Liver (tissue), 9 donors: ENCODE measurements around the gene CRYL1. TPM values are rescaled to one million over a fixed set of nuclear protein-coding genes. Genes with fewer than 3 reads are reported as not detected.

Experiments used
- DNase-seq: peaks from one replicate; pipeline ENCODE4 v3.0.0-alpha.2; 2017; ENCODE audit warnings: low spot score
- H3K27ac ChIP-seq, 2 donors: one replicate each; pipeline ENCODE4 v1.7.0; 2013; ENCODE audit warnings: inconsistent platforms in 2 of 2, low read length in 2 of 2, control low read depth in 1 of 2, low read depth in 1 of 2, mild to moderate bottlenecking in 1 of 2
- H3K27me3 ChIP-seq, 4 donors: one replicate each; pipeline versions ENCODE4 v1.6.1 to v1.7.0; 2013; ENCODE audit warnings: low read length in 3 of 4, inconsistent platforms in 1 of 4, mild to moderate bottlenecking in 1 of 4, moderate library complexity in 1 of 4; ENCODE audit not compliant: control insufficient read depth in 4 of 4, insufficient read depth in 4 of 4
- H3K36me3 ChIP-seq, 4 donors: one replicate each; pipeline versions ENCODE4 v1.6.1 to v1.7.0; 2013; ENCODE audit warnings: low read length in 3 of 4, mild to moderate bottlenecking in 3 of 4, low read depth in 1 of 4, moderate library complexity in 1 of 4; ENCODE audit not compliant: control insufficient read depth in 4 of 4, insufficient read depth in 3 of 4
- H3K4me1 ChIP-seq, 4 donors: one replicate each; pipeline versions ENCODE4 v1.6.1 to v1.7.0; 2013; ENCODE audit warnings: low read length in 3 of 4, mild to moderate bottlenecking in 3 of 4, moderate library complexity in 1 of 4; ENCODE audit not compliant: control insufficient read depth in 4 of 4, insufficient read depth in 4 of 4
- H3K4me3 ChIP-seq, 3 donors: one replicate each; pipeline versions ENCODE4 v1.6.1 to v1.7.0; 2013; ENCODE audit warnings: low read length in 3 of 3, control low read depth in 1 of 3, low read depth in 1 of 3, mild to moderate bottlenecking in 1 of 3
- H3K9ac ChIP-seq, 2 donors: one replicate each; pipeline ENCODE4 v1.7.0; 2013; ENCODE audit warnings: low read length in 2 of 2, mild to moderate bottlenecking in 2 of 2, moderate library complexity in 2 of 2, control low read depth in 1 of 2, low read depth in 1 of 2
- H3K9me3 ChIP-seq, 4 donors: one replicate each; pipeline versions ENCODE4 v1.6.1 to v1.7.0; 2013; ENCODE audit warnings: low read length in 3 of 4; ENCODE audit not compliant: control insufficient read depth in 4 of 4
- EGR1 ChIP-seq, 2 donors: IDR thresholded peaks; 2 replicates each; pipeline ENCODE4 v1.6.1; 2016 to 2018; ENCODE audit warnings: antibody characterized with exemption in 2 of 2, low read depth in 2 of 2
- FOXA1 ChIP-seq: IDR thresholded peaks from 2 replicates; pipeline ENCODE4 v1.6.1; 2016; ENCODE audit warnings: antibody characterized with exemption
- FOXA2 ChIP-seq: IDR thresholded peaks from 2 replicates; pipeline ENCODE4 v1.6.1; 2016; ENCODE audit warnings: antibody characterized with exemption
- GABPA ChIP-seq, 2 donors: IDR thresholded peaks in 1 of 2; conservative IDR thresholded peaks in 1 of 2; 2 replicates each; pipeline ENCODE4 v1.6.1; 2016; ENCODE audit warnings: antibody characterized with exemption in 2 of 2, mild to moderate bottlenecking in 1 of 2, moderate library complexity in 1 of 2
- HNF4A ChIP-seq, 2 donors: conservative IDR thresholded peaks; 2 replicates each; pipeline ENCODE4 v1.6.1; 2016; ENCODE audit warnings: antibody characterized with exemption in 2 of 2, mild to moderate bottlenecking in 2 of 2
- HNF4G ChIP-seq: IDR thresholded peaks from 2 replicates; pipeline ENCODE4 v1.6.1; 2016; ENCODE audit warnings: antibody characterized with exemption
- JUND ChIP-seq, 2 donors: IDR thresholded peaks; 2 replicates each; pipeline ENCODE4 v1.6.1; 2016; ENCODE audit warnings: antibody characterized with exemption in 2 of 2
- NR2F2 ChIP-seq: IDR thresholded peaks from 2 replicates; pipeline ENCODE4 v1.6.1; 2016; ENCODE audit warnings: antibody characterized with exemption
- RAD21 ChIP-seq, 2 donors: IDR thresholded peaks; 2 replicates each; pipeline ENCODE4 v1.6.1; 2016; ENCODE audit warnings: antibody characterized with exemption in 2 of 2, mild to moderate bottlenecking in 2 of 2
- SP1 ChIP-seq: IDR thresholded peaks from 2 replicates; pipeline ENCODE4 v1.6.1; 2018; ENCODE audit warnings: antibody characterized with exemption, mild to moderate bottlenecking
- TAF1 ChIP-seq: conservative IDR thresholded peaks from 2 replicates; pipeline ENCODE4 v1.6.1; 2016; ENCODE audit warnings: antibody characterized with exemption, mild to moderate bottlenecking
- YY1 ChIP-seq: IDR thresholded peaks from 2 replicates; pipeline ENCODE4 v1.6.1; 2016; ENCODE audit warnings: antibody characterized with exemption, mild to moderate bottlenecking
- WGBS: extraction: QIAGEN DNeasy Blood & Tissue Kit; methylation state at CpG from one replicate; pipeline ENCODE4 v1.1.7; 2013; 5-methylcytosine and 5-hydroxymethylcytosine counted together
- polyA plus RNA-seq, 2 donors: library from polyadenylated mRNA; stranded (reverse) in 1 of 2; unstranded in 1 of 2; fragments of 200-250 nt in 1 of 2; fragments of >200 nt in 1 of 2; fragmentation: Nextera tagmentation in 1 of 2; extraction: Ambion mirVana in 1 of 2; gene quantifications; one replicate each; pipeline versions ENCODE4 v1.2.1 to v1.2.3, GENCODE V29; 2013 to 2015
- total RNA-seq, 2 donors: library from RNA; depleted of rRNA; stranded (reverse); fragments of >200 nt; gene quantifications; one replicate each; pipeline ENCODE4 v1.2.3, GENCODE V29; 2014
- TF ChIP-seq, protein P1 (sequence below): IDR thresholded peaks from 2 replicates; pipeline ENCODE4 v1.6.1; 2016; ENCODE audit warnings: antibody characterized with exemption
- TF ChIP-seq, protein P2 (sequence below): IDR thresholded peaks from 2 replicates; pipeline ENCODE4 v1.6.1; 2016; ENCODE audit warnings: antibody characterized with exemption
- TF ChIP-seq, protein P3 (sequence below): IDR thresholded peaks from 2 replicates; pipeline ENCODE4 v1.6.1; 2016; ENCODE audit warnings: antibody characterized with exemption
- TF ChIP-seq, protein P4 (sequence below): IDR thresholded peaks from 2 replicates; pipeline ENCODE4 v1.6.1; 2016; ENCODE audit warnings: antibody characterized with exemption, mild to moderate bottlenecking
- donor health status: healthy.
- donor health status: healthy.
- donor health status: healthy.
- donor health status: healthy.
- donor health status: healthy.

CRYL1 gene
- total and polyA plus RNA-seq, 4 donors = 87.8 to 179 (median 168) TPM

DNA sequence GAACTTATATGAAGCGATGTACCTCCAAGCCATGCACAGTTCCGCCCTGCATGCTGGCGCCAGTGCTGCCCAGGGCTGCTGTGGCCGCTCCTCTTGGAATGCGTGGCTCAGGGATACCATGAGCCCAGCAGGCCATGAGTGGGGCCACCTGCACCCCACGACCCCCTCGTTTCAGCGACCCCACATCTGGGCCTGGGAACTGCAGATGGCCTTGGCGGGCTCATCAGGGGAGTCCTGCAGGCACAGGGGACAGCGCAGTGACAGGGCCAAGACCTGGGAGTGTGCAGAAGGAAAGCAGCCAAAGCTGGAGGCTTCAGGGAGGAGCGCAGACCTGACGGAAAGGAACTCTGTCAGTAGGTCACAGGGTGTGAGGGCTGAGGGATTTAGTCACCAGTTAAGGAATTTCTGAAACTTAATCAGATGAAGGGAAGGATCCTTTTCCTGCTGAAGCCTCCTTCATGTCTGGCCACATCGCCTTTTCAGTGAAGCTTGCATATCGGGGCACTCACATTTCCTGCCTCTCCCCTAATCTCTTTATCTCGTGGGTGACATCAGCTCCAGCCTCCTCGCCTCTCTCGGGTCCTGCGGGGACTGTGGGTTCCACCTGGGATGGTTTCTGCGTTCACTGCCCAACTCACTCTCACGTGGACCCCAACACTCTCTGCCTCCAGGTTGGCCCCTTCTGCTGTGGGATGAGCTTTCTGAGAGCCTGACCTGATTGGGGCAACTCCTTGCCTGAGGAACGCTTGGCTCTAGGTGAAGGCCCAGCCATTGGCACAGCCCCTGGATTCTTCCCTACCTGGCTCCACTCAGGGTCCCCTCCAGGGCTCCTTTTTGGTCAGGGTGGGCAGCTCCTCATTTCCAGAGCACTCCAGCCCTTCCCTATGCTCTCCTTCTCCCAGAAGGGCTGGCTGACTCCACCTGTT lies 123.5 kb downstream of the CRYL1 start:
- H3K9ac ChIP-seq = no peak overlapping the region
- no peaks in the 10 kb centered on the region for H3K4me1 ChIP-seq
- no peak overlapping the region for H3K4me3 ChIP-seq
- TF ChIP-seq SP1 (no peak), RAD21 (IDR thresholded peaks at IDR 0.05) (no peak), NR2F2 (no peak), TAF1 (no peak), JUND (IDR thresholded peaks at IDR 0.05) (no peak), YY1 (no peak), FOXA1 (no peak), HNF4G (no peak), EGR1 (IDR thresholded peaks at IDR 0.05; ENCODE audit: low read depth in 2 of 2) (no peak), GABPA (IDR thresholded peaks at IDR 0.05 in 1 of 2, conservative IDR thresholded peaks at IDR 0.05 in 1 of 2) (no peak), HNF4A (conservative IDR thresholded peaks at IDR 0.05) (no peak)
- TF ChIP-seq, protein P1, sequence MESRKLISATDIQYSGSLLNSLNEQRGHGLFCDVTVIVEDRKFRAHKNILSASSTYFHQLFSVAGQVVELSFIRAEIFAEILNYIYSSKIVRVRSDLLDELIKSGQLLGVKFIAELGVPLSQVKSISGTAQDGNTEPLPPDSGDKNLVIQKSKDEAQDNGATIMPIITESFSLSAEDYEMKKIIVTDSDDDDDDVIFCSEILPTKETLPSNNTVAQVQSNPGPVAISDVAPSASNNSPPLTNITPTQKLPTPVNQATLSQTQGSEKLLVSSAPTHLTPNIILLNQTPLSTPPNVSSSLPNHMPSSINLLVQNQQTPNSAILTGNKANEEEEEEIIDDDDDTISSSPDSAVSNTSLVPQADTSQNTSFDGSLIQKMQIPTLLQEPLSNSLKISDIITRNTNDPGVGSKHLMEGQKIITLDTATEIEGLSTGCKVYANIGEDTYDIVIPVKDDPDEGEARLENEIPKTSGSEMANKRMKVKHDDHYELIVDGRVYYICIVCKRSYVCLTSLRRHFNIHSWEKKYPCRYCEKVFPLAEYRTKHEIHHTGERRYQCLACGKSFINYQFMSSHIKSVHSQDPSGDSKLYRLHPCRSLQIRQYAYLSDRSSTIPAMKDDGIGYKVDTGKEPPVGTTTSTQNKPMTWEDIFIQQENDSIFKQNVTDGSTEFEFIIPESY = no peak
- TF ChIP-seq, protein P2, sequence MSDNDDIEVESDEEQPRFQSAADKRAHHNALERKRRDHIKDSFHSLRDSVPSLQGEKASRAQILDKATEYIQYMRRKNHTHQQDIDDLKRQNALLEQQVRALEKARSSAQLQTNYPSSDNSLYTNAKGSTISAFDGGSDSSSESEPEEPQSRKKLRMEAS = no peak
- TF ChIP-seq, protein P3, sequence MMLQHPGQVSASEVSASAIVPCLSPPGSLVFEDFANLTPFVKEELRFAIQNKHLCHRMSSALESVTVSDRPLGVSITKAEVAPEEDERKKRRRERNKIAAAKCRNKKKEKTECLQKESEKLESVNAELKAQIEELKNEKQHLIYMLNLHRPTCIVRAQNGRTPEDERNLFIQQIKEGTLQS = no peak
- H3K27ac ChIP-seq = no peak overlapping the region
- H3K27me3 ChIP-seq = no peaks in the 10 kb centered on the region
- 89% methylated on average over 21 of the region's 21 CpGs for WGBS
- H3K9me3 ChIP-seq = no peaks in the 10 kb centered on the region
- DNase-seq = no peak
- H3K36me3 ChIP-seq = peaks cover 10 to 35% (median 20%) of the 10 kb centered on the region in 4 donors

DNA sequence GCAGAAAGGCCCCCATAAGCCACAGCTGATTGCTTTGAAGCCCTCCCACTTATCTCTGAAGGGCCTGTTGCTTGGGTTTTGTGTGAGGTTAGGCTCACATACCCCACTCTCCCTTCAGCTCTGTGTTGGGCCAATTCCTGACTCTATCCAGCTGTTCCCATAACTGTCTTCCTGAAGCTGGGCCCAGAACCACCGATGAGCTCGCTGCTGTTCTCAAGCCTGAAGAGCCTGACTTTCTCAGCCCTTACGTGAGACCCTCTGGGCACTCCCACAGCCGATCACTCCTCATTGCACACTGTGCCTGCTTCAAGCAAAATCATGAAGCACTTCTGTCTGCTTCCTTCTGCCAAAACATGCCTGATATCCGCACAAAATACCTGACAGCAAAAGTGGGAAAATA lies 124.1 kb downstream of the CRYL1 start:
- TF ChIP-seq GABPA (IDR thresholded peaks at IDR 0.05 in 1 of 2, conservative IDR thresholded peaks at IDR 0.05 in 1 of 2) = no peak
- Histone ChIP-seq H3K9me3 (no peaks in the 10 kb centered on the region), H3K27ac (no peak overlapping the region), H3K9ac (no peak overlapping the region), H3K36me3 (peaks cover 10 to 33% (median 18%) of the 10 kb centered on the region in 4 donors), H3K4me1 (no peaks in the 10 kb centered on the region), H3K27me3 (no peaks in the 10 kb centered on the region), H3K4me3 (no peak overlapping the region)
- DNase-seq = no peak
- WGBS = 93% methylated on average over 5 of the region's 5 CpGs

DNA sequence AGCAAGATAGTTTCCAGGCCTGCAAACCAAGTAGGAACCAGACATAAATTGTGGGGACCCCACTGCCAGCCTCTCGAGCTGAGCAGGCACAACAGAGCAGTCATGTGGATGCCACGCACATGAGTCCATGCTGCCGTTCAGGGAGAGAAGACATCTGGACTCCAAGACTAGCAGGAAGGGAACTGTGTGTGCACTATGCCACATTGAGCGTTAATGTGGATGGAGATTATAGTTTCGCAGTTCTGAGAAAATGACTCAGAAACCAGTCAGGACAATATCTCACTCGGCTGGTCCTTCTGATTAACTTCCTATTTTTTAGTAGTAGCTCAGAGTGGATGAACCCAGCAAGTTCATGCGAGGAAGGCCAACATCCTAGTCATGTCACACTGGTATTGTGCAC lies 124.9 kb downstream of the CRYL1 start:
- Histone ChIP-seq H3K9ac (no peak overlapping the region), H3K27ac (no peak overlapping the region), H3K4me3 (no peak overlapping the region), H3K27me3 (no peaks in the 10 kb centered on the region), H3K4me1 (no peaks in the 10 kb centered on the region), H3K36me3 (peaks cover 7 to 26% (median 16%) of the 10 kb centered on the region in 4 donors), H3K9me3 (no peaks in the 10 kb centered on the region)
- no peak for DNase-seq
- TF ChIP-seq, protein P3 = no peak
- TF ChIP-seq TAF1 = no peak
- TF ChIP-seq, protein P4, sequence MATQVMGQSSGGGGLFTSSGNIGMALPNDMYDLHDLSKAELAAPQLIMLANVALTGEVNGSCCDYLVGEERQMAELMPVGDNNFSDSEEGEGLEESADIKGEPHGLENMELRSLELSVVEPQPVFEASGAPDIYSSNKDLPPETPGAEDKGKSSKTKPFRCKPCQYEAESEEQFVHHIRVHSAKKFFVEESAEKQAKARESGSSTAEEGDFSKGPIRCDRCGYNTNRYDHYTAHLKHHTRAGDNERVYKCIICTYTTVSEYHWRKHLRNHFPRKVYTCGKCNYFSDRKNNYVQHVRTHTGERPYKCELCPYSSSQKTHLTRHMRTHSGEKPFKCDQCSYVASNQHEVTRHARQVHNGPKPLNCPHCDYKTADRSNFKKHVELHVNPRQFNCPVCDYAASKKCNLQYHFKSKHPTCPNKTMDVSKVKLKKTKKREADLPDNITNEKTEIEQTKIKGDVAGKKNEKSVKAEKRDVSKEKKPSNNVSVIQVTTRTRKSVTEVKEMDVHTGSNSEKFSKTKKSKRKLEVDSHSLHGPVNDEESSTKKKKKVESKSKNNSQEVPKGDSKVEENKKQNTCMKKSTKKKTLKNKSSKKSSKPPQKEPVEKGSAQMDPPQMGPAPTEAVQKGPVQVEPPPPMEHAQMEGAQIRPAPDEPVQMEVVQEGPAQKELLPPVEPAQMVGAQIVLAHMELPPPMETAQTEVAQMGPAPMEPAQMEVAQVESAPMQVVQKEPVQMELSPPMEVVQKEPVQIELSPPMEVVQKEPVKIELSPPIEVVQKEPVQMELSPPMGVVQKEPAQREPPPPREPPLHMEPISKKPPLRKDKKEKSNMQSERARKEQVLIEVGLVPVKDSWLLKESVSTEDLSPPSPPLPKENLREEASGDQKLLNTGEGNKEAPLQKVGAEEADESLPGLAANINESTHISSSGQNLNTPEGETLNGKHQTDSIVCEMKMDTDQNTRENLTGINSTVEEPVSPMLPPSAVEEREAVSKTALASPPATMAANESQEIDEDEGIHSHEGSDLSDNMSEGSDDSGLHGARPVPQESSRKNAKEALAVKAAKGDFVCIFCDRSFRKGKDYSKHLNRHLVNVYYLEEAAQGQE = no peak
- no peak for TF ChIP-seq RAD21 (IDR thresholded peaks at IDR 0.05)
- no peak for TF ChIP-seq FOXA1
- no peak for TF ChIP-seq HNF4A (conservative IDR thresholded peaks at IDR 0.05)
- TF ChIP-seq FOXA2 = no peak
- no peak for TF ChIP-seq YY1
- TF ChIP-seq NR2F2 = no peak
- WGBS = 67% methylated on average over 7 of the region's 7 CpGs
